Measurements from ENCODE around the gene IRF9. TPM values are rescaled to one million over a fixed set of nuclear protein-coding genes. Genes with fewer than 3 reads are reported as not detected.
A peak's percentile ranks its signal among the peaks of the same experiment; 100 is the strongest.

Gene IRF9
- total RNA-seq, 1 donor from 2014 or later = 129 TPM

DNA sequence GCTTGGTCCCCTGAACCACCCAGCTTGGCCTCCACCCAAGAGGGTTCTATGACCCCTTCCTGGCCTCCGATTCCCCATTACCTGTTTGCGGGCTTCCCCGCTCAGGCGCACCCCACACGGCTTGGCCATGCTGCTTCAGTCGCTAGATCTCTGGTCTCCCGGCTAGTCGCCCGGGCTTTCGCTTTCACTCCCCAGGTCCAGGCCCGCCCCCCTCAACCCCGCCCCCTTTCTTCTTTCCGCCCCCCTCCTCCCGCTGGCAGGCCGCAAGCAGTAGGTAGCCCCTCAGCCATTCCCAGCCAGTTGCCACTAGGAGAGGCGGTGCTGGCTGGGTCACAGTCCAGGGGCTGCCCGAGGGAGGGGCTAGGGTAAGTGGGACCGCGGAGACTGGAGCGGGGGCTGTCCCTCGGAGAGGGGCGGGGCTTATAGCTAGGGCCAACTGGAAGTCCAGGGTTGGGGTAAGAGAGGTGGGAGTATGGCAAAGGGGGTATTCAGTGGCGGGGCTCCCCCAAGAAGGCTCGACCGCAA is 14.6 kb upstream of the IRF9 start, which contains the start of gene PSME2:
Gene PSME2 (minus strand): TSS at position 158 of the 525 bp plus-strand sequence. CDS start 29 bp downstream, at position 129.
- peaks cover 47% of the 10 kb centered on the region for H3K4me1 Mint-ChIP-seq (ENCODE audit: low read depth)
- peak within 1 kb of the TSS; percentile 100 for H3K4me3 Mint-ChIP-seq (ENCODE audit: low read depth)
- H3K27ac Mint-ChIP-seq = peak within 1 kb of the TSS; percentile 100
- intact Hi-C loops (cut with micrococcal nuclease) = loop anchor here (1.0 to 2.0 kb wide), 2 partner anchors 42 to 86 kb away; partner anchors contain the start of genes GMPR2, IPO4 and NEDD8
- DNase-seq (ENCODE audit: low spot score) = peak; percentile 90
- peaks cover 80% of the 10 kb centered on the region for H3K36me3 Mint-ChIP-seq (ENCODE audit: low read depth)
- H3K9me3 Mint-ChIP-seq = no peaks in the 10 kb centered on the region
- H3K27me3 Mint-ChIP-seq (ENCODE audit: low read depth) = no peaks in the 10 kb centered on the region

DNA sequence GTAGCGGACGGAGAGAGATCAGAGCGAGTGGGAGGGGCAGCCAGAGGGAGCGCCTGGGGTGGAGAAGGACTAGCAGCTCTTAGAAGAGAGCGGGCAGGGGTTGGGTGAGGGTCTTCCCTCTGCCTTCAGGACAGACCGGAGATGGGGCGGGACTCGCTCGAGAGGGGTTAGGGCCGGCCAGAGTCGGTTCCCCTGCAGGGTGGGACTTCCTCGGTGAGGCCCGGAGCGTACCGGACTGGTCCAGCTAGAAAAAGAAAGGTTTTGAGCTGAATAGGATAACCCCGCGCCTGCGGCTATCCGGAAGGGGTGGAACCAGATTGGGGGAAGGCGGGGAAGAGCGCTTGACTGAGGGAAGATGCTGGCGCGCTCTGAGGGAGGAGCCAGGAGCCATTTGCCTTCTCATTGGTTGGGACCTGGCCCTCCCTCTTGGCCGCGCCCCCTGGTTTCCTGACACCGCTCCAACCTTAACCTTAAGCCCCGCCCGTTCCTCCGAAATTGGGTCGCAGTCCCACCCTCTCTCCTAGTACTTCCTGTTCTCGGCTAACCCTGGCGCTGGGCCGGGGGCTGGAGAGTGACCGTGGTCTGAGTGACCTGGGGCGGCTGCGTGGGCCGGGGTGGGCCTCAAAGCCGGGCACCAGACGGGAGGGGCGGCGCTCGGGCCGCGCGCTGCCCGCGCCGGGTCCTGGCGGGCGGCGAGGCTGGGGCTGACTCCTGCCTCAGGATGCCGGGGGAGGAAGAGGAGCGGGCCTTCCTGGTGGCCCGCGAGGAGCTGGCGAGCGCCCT is 13.9 kb upstream of the IRF9 start, which contains the start of gene RNF31:
Gene RNF31 (plus strand): TSS at position 521 of the 783 bp plus-strand sequence. CDS start 201 bp downstream, at position 722.
- intact Hi-C loops (cut with micrococcal nuclease) = loop anchor here (1.0 to 2.0 kb wide), 5 partner anchors 11 to 85 kb away; partner anchors contain the start of genes DCAF11, GMPR2, IPO4 and IRF9
- Mint-ChIP-seq H3K36me3 (ENCODE audit: low read depth) (peaks cover 81% of the 10 kb centered on the region), H3K4me3 (ENCODE audit: low read depth) (peak within 1 kb of the TSS; percentile 100), H3K4me1 (ENCODE audit: low read depth) (peaks cover 43% of the 10 kb centered on the region), H3K9me3 (no peaks in the 10 kb centered on the region), H3K27ac (peak within 1 kb of the TSS; percentile 100), H3K27me3 (ENCODE audit: low read depth) (no peaks in the 10 kb centered on the region)
- DNase-seq (ENCODE audit: low spot score) = peak; percentile 97

DNA sequence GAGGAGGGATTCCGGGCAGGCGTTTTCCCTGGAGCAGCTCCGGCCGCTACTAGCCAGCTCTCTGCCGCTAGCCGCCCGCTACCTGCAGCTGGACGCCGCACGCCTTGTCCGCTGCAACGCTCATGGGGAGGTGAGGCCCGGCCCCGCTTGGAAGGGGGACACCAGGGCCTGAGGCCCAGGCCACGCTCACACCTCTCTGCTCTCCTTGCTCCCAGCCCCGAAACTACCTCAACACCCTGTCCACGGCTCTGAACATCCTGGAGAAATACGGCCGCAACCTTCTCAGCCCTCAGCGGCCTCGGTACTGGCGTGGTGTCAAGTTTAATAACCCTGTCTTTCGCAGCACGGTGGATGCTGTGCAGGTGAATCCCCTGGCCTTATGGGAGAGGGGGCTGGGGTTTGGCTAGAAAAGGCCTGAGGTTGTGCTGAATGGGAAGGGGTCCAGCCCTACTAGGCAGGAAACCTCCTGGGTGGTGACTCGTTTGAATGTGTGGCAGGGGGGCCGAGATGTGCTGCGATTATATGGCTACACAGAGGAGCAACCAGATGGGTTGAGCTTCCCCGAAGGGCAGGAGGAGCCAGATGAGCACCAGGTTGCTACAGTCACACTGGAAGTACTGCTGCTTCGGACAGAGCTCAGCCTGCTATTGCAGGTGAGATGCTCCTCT is 13.2 kb upstream of the IRF9 start:
- DNase-seq (ENCODE audit: low spot score) = no peak
- peaks cover 40% of the 10 kb centered on the region for H3K4me1 Mint-ChIP-seq (ENCODE audit: low read depth)

DNA sequence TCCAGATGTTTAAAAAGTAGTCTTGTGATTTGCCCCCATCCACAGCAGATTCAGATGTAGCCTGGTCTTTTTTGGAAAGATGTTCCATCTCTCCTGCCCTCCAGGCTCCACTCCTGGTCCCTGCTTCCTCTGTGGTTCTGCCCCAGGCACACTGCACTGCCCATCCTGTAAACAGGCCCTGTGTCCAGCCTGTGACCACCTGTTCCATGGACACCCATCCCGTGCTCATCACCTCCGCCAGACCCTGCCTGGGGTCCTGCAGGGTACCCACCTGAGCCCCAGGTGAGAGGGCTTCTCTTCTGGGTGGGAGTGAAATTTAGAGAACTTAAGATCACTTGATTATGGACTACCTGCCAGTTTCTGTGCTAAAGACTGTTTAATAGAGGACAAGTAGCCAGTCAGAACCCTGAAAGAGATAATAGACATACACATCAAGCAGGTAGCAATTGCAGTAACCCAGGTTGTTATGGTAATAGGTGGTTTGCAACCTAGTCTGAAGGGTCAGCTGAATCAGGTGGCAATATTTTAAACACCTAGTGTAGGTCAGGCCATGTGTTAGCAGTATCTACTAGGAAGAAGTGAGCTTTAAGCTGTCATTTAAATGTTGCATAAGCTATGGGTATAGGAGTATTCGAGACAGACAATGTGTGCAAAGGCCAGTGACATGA is 11.6 kb upstream of the IRF9 start:
- Mint-ChIP-seq H3K9me3 (no peaks in the 10 kb centered on the region), H3K36me3 (ENCODE audit: low read depth) (peaks cover 73% of the 10 kb centered on the region)

More for the DNA sequence above, 13.2 kb upstream of the IRF9 start:
- Mint-ChIP-seq H3K27me3 (ENCODE audit: low read depth) (no peaks in the 10 kb centered on the region), H3K27ac (peak overlapping the region; percentile 69), H3K9me3 (no peaks in the 10 kb centered on the region), H3K4me3 (ENCODE audit: low read depth) (peak overlapping the region; percentile 100), H3K36me3 (ENCODE audit: low read depth) (peaks cover 82% of the 10 kb centered on the region)
- intact Hi-C loops (cut with micrococcal nuclease) = loop anchor here (1.0 to 2.0 kb wide), 4 partner anchors 12 to 41 kb away; partner anchors contain the start of genes DCAF11, IPO4, IRF9 and NRL

GRCh38 chr14:24150061-24150460 is 11.0 kb upstream of the IRF9 start:
- Mint-ChIP-seq H3K4me3 (ENCODE audit: low read depth) (no peak overlapping the region), H3K27me3 (ENCODE audit: low read depth) (no peaks in the 10 kb centered on the region)

More for the DNA sequence above, 11.6 kb upstream of the IRF9 start:
- no peak overlapping the region for H3K27ac Mint-ChIP-seq
- no peaks in the 10 kb centered on the region for H3K27me3 Mint-ChIP-seq (ENCODE audit: low read depth)
- no peak for DNase-seq (ENCODE audit: low spot score)
- H3K4me3 Mint-ChIP-seq (ENCODE audit: low read depth) = peak overlapping the region; percentile 100
- intact Hi-C loops (cut with micrococcal nuclease) = no loop called here
- peaks cover 30% of the 10 kb centered on the region for H3K4me1 Mint-ChIP-seq (ENCODE audit: low read depth)

GRCh38 chr14:24150567-24150966 is 10.5 kb upstream of the IRF9 start:
- intact Hi-C loops (cut with micrococcal nuclease) = no loop called here
- no peaks in the 10 kb centered on the region for H3K9me3 Mint-ChIP-seq
- H3K27ac Mint-ChIP-seq = peak overlapping the region; percentile 28
- peak overlapping the region; percentile 33 for H3K4me3 Mint-ChIP-seq (ENCODE audit: low read depth)
- no peak for DNase-seq (ENCODE audit: low spot score)
- H3K36me3 Mint-ChIP-seq (ENCODE audit: low read depth) = peaks cover 73% of the 10 kb centered on the region
- H3K27me3 Mint-ChIP-seq (ENCODE audit: low read depth) = no peaks in the 10 kb centered on the region
- peaks cover 20% of the 10 kb centered on the region for H3K4me1 Mint-ChIP-seq (ENCODE audit: low read depth)

More at GRCh38 chr14:24150061-24150460, 11.0 kb upstream of the IRF9 start:
- no peak overlapping the region for H3K27ac Mint-ChIP-seq
- intact Hi-C loops (cut with micrococcal nuclease) = no loop called here
- no peak for DNase-seq (ENCODE audit: low spot score)
- peaks cover 73% of the 10 kb centered on the region for H3K36me3 Mint-ChIP-seq (ENCODE audit: low read depth)
- no peaks in the 10 kb centered on the region for H3K9me3 Mint-ChIP-seq
- H3K4me1 Mint-ChIP-seq (ENCODE audit: low read depth) = peaks cover 24% of the 10 kb centered on the region

GRCh38 chr14:24150993-24151392 is 10.1 kb upstream of the IRF9 start:
- Mint-ChIP-seq H3K27ac (no peak overlapping the region), H3K36me3 (ENCODE audit: low read depth) (peaks cover 73% of the 10 kb centered on the region)

DNA sequence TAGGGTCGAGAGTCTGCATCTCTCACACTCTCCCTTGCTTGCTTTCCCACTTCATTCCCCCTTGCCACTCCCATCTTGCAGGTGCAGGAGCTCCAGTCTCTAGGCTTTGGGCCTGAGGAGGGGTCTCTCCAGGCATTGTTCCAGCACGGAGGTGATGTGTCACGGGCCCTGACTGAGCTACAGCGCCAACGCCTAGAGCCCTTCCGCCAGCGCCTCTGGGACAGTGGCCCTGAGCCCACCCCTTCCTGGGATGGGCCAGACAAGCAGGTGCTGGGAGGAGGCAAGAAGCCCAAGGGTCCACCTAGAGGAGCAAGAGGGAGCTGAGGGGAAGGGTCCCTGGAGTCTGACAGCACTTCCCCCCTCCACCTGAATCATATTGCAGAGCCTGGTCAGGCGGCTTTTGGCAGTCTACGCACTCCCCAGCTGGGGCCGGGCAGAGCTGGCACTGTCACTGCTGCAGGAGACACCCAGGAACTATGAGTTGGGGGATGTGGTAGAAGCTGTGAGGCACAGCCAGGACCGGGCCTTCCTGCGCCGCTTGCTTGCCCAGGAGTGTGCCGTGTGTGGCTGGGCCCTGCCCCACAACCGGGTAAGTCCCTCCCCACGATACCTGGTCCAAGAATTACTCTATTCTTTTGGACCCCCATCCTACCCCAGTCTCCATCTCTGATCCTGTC is 9.5 kb upstream of the IRF9 start:
- Mint-ChIP-seq H3K27ac (no peak overlapping the region), H3K36me3 (ENCODE audit: low read depth) (peaks cover 73% of the 10 kb centered on the region), H3K27me3 (ENCODE audit: low read depth) (no peaks in the 10 kb centered on the region), H3K9me3 (no peaks in the 10 kb centered on the region), H3K4me3 (ENCODE audit: low read depth) (no peak overlapping the region), H3K4me1 (ENCODE audit: low read depth) (peaks cover 19% of the 10 kb centered on the region)
- no peak for DNase-seq (ENCODE audit: low spot score)
- intact Hi-C loops (cut with micrococcal nuclease) = no loop called here

More at GRCh38 chr14:24150993-24151392, 10.1 kb upstream of the IRF9 start:
- H3K4me3 Mint-ChIP-seq (ENCODE audit: low read depth) = no peak overlapping the region
- H3K4me1 Mint-ChIP-seq (ENCODE audit: low read depth) = peaks cover 19% of the 10 kb centered on the region
- DNase-seq (ENCODE audit: low spot score) = no peak
- H3K27me3 Mint-ChIP-seq (ENCODE audit: low read depth) = no peaks in the 10 kb centered on the region
- H3K9me3 Mint-ChIP-seq = no peaks in the 10 kb centered on the region
- intact Hi-C loops (cut with micrococcal nuclease) = no loop called here

DNA sequence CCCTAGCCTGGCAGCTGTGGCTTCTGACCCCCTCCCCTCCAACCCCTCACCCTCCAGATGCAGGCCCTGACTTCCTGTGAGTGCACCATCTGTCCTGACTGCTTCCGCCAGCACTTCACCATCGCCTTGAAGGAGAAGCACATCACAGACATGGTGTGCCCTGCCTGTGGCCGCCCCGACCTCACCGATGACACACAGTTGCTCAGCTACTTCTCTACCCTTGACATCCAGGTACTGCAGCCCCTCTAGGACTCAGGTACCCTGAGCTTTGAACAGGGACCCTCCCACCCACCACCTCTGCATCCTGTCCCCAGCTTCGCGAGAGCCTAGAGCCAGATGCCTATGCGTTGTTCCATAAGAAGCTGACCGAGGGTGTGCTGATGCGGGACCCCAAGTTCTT is 6.0 kb upstream of the IRF9 start:
- no peak overlapping the region for H3K4me3 Mint-ChIP-seq (ENCODE audit: low read depth)
- peaks cover 13% of the 10 kb centered on the region for H3K4me1 Mint-ChIP-seq (ENCODE audit: low read depth)
- no peak overlapping the region for H3K27ac Mint-ChIP-seq
- DNase-seq (ENCODE audit: low spot score) = no peak
- H3K36me3 Mint-ChIP-seq (ENCODE audit: low read depth) = peaks cover 76% of the 10 kb centered on the region
- no peaks in the 10 kb centered on the region for H3K27me3 Mint-ChIP-seq (ENCODE audit: low read depth)
- no peaks in the 10 kb centered on the region for H3K9me3 Mint-ChIP-seq
- intact Hi-C loops (cut with micrococcal nuclease) = no loop called here

DNA sequence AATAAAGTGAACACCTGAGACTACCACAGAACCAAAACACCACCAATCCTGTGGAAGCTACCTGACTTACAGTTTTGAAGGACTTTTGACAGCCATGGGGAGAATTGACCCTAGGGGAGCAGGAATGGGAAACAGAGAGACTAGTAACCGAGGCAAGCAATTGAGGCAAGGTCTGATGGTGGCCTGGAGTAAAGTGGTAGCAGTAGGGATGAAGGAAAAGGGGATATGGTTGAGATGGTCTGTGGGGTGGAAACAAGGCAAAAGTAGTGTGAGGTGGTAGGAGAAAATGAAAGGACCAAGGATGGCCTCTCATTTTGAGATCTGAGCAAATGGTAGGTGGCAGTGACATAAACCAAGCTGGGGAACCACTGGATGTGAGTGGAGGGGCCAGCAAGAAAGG is 4.2 kb upstream of the IRF9 start:
- no peaks in the 10 kb centered on the region for H3K27me3 Mint-ChIP-seq (ENCODE audit: low read depth)
- no peaks in the 10 kb centered on the region for H3K9me3 Mint-ChIP-seq
- peaks cover 74% of the 10 kb centered on the region for H3K36me3 Mint-ChIP-seq (ENCODE audit: low read depth)
- intact Hi-C loops (cut with micrococcal nuclease) = no loop called here
- peaks cover 16% of the 10 kb centered on the region for H3K4me1 Mint-ChIP-seq (ENCODE audit: low read depth)
- H3K4me3 Mint-ChIP-seq (ENCODE audit: low read depth) = no peak overlapping the region
- DNase-seq (ENCODE audit: low spot score) = no peak
- H3K27ac Mint-ChIP-seq = no peak overlapping the region

DNA sequence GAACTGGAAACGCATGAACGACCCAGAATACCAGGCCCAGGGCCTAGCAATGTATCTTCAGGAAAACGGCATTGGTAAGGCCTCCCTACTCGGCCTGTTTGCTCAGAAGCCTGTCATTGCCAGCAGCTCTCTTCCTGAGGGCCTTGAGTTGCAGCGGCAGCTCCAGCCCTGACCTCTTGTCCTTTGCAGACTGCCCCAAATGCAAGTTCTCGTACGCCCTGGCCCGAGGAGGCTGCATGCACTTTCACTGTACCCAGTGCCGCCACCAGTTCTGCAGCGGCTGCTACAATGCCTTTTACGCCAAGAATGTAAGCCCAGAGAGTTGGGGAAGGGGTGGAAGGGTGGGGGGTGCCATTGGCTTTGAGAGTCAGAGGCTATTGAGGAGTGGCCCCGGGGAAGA is 3.7 kb upstream of the IRF9 start:
- intact Hi-C loops (cut with micrococcal nuclease) = no loop called here
- Mint-ChIP-seq H3K27ac (no peak overlapping the region), H3K9me3 (no peaks in the 10 kb centered on the region), H3K27me3 (ENCODE audit: low read depth) (no peaks in the 10 kb centered on the region), H3K4me1 (ENCODE audit: low read depth) (peaks cover 21% of the 10 kb centered on the region), H3K36me3 (ENCODE audit: low read depth) (peaks cover 74% of the 10 kb centered on the region), H3K4me3 (ENCODE audit: low read depth) (no peak overlapping the region)
- DNase-seq (ENCODE audit: low spot score) = no peak

Measured in activated T-helper 2 cell treated with anti-CD3 and anti-CD28 coated beads, Interferon-gamma antibody, Interleukin-2, Interleukin-4, amounts not matched to agents 10 μg/mL and 5 μg/mL and 100 μg/mL, durations not matched to agents 14 hours and 24 hours and 36 hours (primary cell).